Measurements from ENCODE around the gene ACR. TPM values are rescaled to one million over a fixed set of nuclear protein-coding genes. Genes with fewer than 3 reads are reported as not detected.

ACR gene
- polyA plus RNA-seq, 1 of the 3 experiments (the other 2 are of a cell fraction): 0.15 TPM

DNA sequence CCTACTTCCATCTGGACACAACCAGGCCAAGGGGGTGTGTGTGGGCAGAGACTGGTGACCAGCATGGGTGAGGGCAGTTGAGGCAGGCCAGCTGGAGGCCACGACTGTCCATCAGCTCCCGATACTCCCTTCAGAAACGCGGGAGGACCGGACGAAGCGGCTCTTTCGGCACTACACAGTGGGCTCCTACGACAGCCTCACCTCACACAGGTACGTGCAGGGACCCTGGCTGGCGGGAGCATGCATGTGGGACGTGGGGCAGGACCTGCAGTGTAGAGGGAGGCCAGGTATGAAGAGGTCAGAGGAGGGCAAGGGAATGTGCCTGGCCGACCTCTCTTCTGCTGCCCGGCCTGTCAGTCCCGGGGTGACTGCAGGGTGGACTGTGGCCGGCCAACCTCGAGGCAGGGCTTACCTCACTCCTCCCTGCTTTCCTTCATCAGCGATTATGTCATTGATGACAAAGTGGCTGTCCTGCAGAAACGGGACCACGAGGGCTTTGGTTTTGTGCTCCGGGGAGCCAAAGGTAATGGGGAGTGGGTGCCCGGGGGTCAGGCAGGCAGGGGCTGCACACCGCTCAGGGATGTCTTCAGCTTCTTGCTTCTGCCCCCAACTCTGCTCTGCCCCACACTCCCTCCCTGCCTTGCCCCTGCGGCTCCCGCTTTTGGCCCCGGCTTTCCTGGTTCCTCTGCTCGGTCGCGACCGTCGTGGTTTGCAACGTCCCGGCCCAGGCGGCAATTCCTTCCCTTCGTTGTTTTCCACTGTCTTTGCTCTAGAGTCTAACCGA, 34.1 kb upstream of the ACR start:
- POLR2A ChIA-PET: no interaction called here
- TF ChIP-seq MEF2A (IDR thresholded peaks at IDR 0.05; ENCODE audit: borderline replicate concordance, low read depth) (no peak), IRF3 (IDR thresholded peaks at IDR 0.05; ENCODE audit: low read depth, low read length) (no peak), FOXM1 (IDR thresholded peaks at IDR 0.05; ENCODE audit: low read depth) (no peak), TEAD4 (IDR thresholded peaks at IDR 0.05; ENCODE audit: borderline replicate concordance, insufficient read depth) (no peak), NRF1 (IDR thresholded peaks at IDR 0.05; ENCODE audit: low read depth, low read length) (no peak)
- TF ChIP-seq, protein P1, sequence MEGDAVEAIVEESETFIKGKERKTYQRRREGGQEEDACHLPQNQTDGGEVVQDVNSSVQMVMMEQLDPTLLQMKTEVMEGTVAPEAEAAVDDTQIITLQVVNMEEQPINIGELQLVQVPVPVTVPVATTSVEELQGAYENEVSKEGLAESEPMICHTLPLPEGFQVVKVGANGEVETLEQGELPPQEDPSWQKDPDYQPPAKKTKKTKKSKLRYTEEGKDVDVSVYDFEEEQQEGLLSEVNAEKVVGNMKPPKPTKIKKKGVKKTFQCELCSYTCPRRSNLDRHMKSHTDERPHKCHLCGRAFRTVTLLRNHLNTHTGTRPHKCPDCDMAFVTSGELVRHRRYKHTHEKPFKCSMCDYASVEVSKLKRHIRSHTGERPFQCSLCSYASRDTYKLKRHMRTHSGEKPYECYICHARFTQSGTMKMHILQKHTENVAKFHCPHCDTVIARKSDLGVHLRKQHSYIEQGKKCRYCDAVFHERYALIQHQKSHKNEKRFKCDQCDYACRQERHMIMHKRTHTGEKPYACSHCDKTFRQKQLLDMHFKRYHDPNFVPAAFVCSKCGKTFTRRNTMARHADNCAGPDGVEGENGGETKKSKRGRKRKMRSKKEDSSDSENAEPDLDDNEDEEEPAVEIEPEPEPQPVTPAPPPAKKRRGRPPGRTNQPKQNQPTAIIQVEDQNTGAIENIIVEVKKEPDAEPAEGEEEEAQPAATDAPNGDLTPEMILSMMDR (IDR thresholded peaks at IDR 0.05): no peak
- no peak overlapping the region for H2AFZ ChIP-seq (ENCODE audit: low read depth)
- H3K4me2 ChIP-seq: no peak overlapping the region
- H3K4me1 ChIP-seq (ENCODE audit: control insufficient read depth in 1 of 2, insufficient read depth in 2 of 2, low read depth in 1 of 2, low read length in 1 of 2): peaks cover 0 to 10% of the 10 kb centered on the region in 2 experiments; a peak in 1 of 4 replicates
- no peaks in the 10 kb centered on the region for H3K27me3 ChIP-seq (ENCODE audit: insufficient read depth)
- H3K4me3 ChIP-seq (ENCODE audit: low read depth in 2 of 2, low read length in 1 of 2): no peak overlapping the region
- peaks cover 5% of the 10 kb centered on the region for H3F3A ChIP-seq (replicated peaks; ENCODE audit: insufficient read depth)
- no peak overlapping the region for H3K27ac ChIP-seq (ENCODE audit: low read depth in 2 of 2, low read length in 1 of 2)
- 94% methylated on average over 33 of the region's 36 CpGs for WGBS (ENCODE audit: low lambda C conversion rate)
- CTCF ChIA-PET: interaction anchor here (1.0 kb wide), 1 partner anchor 71 kb away, joined by 3 read pairs; no protein-coding TSS in a partner anchor
- no peaks in the 10 kb centered on the region for H3K9me2 ChIP-seq
- no peaks in the 10 kb centered on the region for H4K20me1 ChIP-seq (ENCODE audit: insufficient read depth)
- no peaks in the 10 kb centered on the region for H3K9me3 ChIP-seq
- H3K36me3 ChIP-seq (replicated peaks in 1 of 2; ENCODE audit: control insufficient read depth in 1 of 2, insufficient read depth in 2 of 2, low read length in 1 of 2): no peaks in the 10 kb centered on the region
- H3K79me2 ChIP-seq (ENCODE audit: insufficient read depth): no peaks in the 10 kb centered on the region
- H3K9ac ChIP-seq: no peak overlapping the region
- DNase-seq: no peak

DNA sequence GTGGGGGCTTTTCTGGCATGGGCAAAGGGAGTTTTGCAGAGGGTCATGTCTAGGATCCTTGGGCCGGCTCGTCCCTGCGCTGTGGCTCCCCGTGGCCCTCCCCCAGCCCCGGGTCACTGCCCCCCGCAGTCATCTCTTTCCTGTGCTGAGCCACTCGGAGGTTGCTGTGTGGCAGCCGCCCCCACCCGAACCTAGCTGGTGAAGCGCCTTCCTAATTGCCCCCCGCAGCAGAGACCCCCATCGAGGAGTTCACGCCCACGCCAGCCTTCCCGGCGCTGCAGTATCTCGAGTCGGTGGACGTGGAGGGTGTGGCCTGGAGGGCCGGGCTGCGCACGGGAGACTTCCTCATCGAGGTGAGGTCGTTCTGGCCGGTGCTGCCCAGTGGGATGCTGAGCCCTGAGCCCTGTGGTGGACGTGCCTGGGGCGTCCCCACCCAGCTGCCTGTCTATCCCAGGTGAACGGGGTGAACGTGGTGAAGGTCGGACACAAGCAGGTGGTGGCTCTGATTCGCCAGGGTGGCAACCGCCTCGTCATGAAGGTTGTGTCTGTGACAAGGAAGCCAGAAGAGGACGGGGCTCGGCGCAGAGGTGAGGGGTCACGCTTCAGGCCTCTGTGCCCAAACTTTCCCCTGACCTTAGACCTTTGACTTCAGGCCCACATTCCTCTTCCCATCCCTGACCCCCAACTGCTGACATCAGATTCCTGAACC, 33.3 kb upstream of the ACR start:
- H3K9ac ChIP-seq: no peak overlapping the region
- peaks cover 0 to 10% of the 10 kb centered on the region in 2 experiments; a peak in 1 of 4 replicates for H3K4me1 ChIP-seq (ENCODE audit: control insufficient read depth in 1 of 2, insufficient read depth in 2 of 2, low read depth in 1 of 2, low read length in 1 of 2)
- H3K79me2 ChIP-seq (ENCODE audit: insufficient read depth): no peaks in the 10 kb centered on the region
- no peak overlapping the region for H3K4me3 ChIP-seq (ENCODE audit: low read depth in 2 of 2, low read length in 1 of 2)
- ChIA-PET POLR2A (no interaction called here), CTCF (no interaction called here)
- DNase-seq: no peak
- H3K36me3 ChIP-seq (replicated peaks in 1 of 2; ENCODE audit: control insufficient read depth in 1 of 2, insufficient read depth in 2 of 2, low read length in 1 of 2): no peaks in the 10 kb centered on the region
- H3K9me2 ChIP-seq: no peaks in the 10 kb centered on the region
- H3K4me2 ChIP-seq: no peak overlapping the region
- peaks cover 5% of the 10 kb centered on the region for H3F3A ChIP-seq (replicated peaks; ENCODE audit: insufficient read depth)
- no peak overlapping the region for H2AFZ ChIP-seq (ENCODE audit: low read depth)
- no peaks in the 10 kb centered on the region for H4K20me1 ChIP-seq (ENCODE audit: insufficient read depth)
- no peaks in the 10 kb centered on the region for H3K27me3 ChIP-seq (ENCODE audit: insufficient read depth)
- WGBS (ENCODE audit: low lambda C conversion rate): 95% methylated on average over 24 of the region's 37 CpGs
- H3K27ac ChIP-seq (ENCODE audit: low read depth in 2 of 2, low read length in 1 of 2): no peak overlapping the region
- no peaks in the 10 kb centered on the region for H3K9me3 ChIP-seq
- TF ChIP-seq USF2 (IDR thresholded peaks at IDR 0.05; ENCODE audit: borderline replicate concordance, low read depth, low read length) (no peak), TAF1 (IDR thresholded peaks at IDR 0.05; ENCODE audit: borderline replicate concordance, low read depth, low read length) (no peak), MEF2A (IDR thresholded peaks at IDR 0.05; ENCODE audit: borderline replicate concordance, low read depth) (no peak), GATA2 (CRISPR knock-in tag; IDR thresholded peaks at IDR 0.05) (no peak), USF1 (IDR thresholded peaks at IDR 0.05; ENCODE audit: borderline replicate concordance, low read depth) (no peak), RXRA (IDR thresholded peaks at IDR 0.05; ENCODE audit: borderline replicate concordance, low read depth) (no peak), ELF1 (IDR thresholded peaks at IDR 0.05) (no peak), EP300 (IDR thresholded peaks at IDR 0.05; ENCODE audit: borderline replicate concordance in 1 of 2, low read depth in 1 of 2, low read length in 1 of 2) (no peak), RCOR1 (IDR thresholded peaks at IDR 0.05; ENCODE audit: low read length) (no peak), ZBTB33 (IDR thresholded peaks at IDR 0.05; ENCODE audit: borderline replicate concordance, low read depth) (no peak)
- TF ChIP-seq, protein P1 (IDR thresholded peaks at IDR 0.05): no peak
